GM19023 (cell line): ENCODE data around the gene NXT1.
"Not testable (repeated sequence)": the region's sequence is repeated elsewhere in the genome, so short reads cannot be mapped to it uniquely, and the experiment has no call there.

ENCODE experiments used
- ATAC-seq: cut with Tn5 transposase; IDR thresholded peaks from one replicate; pipeline ENCODE4 v1.9.1; 2021; ENCODE audit warnings: mild to moderate bottlenecking, moderate library complexity; ENCODE audit not compliant: unreplicated experiment

Gene NXT1

GRCh38 chr20:23327617-23328333 lies 22.8 kb upstream of the NXT1 start:
- ATAC-seq: no peak

- no peak for ATAC-seq
Measured at GRCh38 chr20:23331450-23332350, 18.9 kb upstream of the NXT1 start.

GRCh38 chr20:23332467-23332866 lies 18.1 kb upstream of the NXT1 start:
- ATAC-seq: no peak

- no peak for ATAC-seq
Measured at GRCh38 chr20:23334111-23334510, 16.5 kb upstream of the NXT1 start.

GRCh38 chr20:23335521-23335920 lies 15.1 kb upstream of the NXT1 start:
- no peak for ATAC-seq

GRCh38 chr20:23336476-23336875 lies 14.1 kb upstream of the NXT1 start:
- no peak for ATAC-seq

GRCh38 chr20:23337312-23337711 lies 13.3 kb upstream of the NXT1 start:
- no peak for ATAC-seq

GRCh38 chr20:23339986-23340385 lies 10.6 kb upstream of the NXT1 start:
- no peak for ATAC-seq

GRCh38 chr20:23340524-23340923 lies 10.1 kb upstream of the NXT1 start:
- ATAC-seq: no peak

GRCh38 chr20:23341073-23341472 lies 9.5 kb upstream of the NXT1 start:
- peak; percentile 57 for ATAC-seq

GRCh38 chr20:23343590-23343989 lies 7.0 kb upstream of the NXT1 start:
- no peak for ATAC-seq

GRCh38 chr20:23344336-23344735 lies 6.3 kb upstream of the NXT1 start:
- ATAC-seq: no peak

GRCh38 chr20:23346002-23346401 lies 4.6 kb upstream of the NXT1 start:
- no peak for ATAC-seq

- ATAC-seq: no peak
Measured at GRCh38 chr20:23347791-23348190, 2.8 kb upstream of the NXT1 start.

- ATAC-seq: not testable (repeated sequence)
Measured at GRCh38 chr20:23348510-23348909, 2.1 kb upstream of the NXT1 start.

- ATAC-seq: peak; percentile 30
Measured at GRCh38 chr20:23349338-23350195, 1.0 kb upstream of the NXT1 start.

- peak; percentile 31 for ATAC-seq
Measured at GRCh38 chr20:23350904-23351838, 580 bp downstream of the NXT1 start.

GRCh38 chr20:23356203-23356602 lies 5.6 kb downstream of the NXT1 start:
- ATAC-seq: no peak

GRCh38 chr20:23357767-23358562 lies 7.4 kb downstream of the NXT1 start:
- peak; percentile 69 for ATAC-seq
